ENCODE data around the gene ADRA2C.

GRCh38 chr4:3767570-3768288 lies 1.5 kb downstream of the ADRA2C start:
- TF ChIP-seq SIN3A (IDR thresholded peaks at IDR 0.05; ENCODE audit: borderline replicate concordance, insufficient read depth, low read length) (no peak), REST (IDR thresholded peaks at IDR 0.05; ENCODE audit: insufficient read depth in 1 of 2, low read depth in 2 of 2, low read length in 2 of 2) (no peak)
